HG02571 (cell line): ENCODE data around the gene GRID2.

Experiments
- ATAC-seq: cut with Tn5 transposase; IDR thresholded peaks from one replicate; pipeline ENCODE4 v1.9.1; 2021; ENCODE audit warnings: mild to moderate bottlenecking, moderate library complexity; ENCODE audit not compliant: unreplicated experiment

Gene GRID2

GRCh38 chr4:93373893-93374860, 1070.4 kb downstream of the GRID2 start:
- no peak for ATAC-seq

- no peak for ATAC-seq
Measured at GRCh38 chr4:93384241-93384640, 1080.5 kb downstream of the GRID2 start.

GRCh38 chr4:93384887-93385286, 1081.1 kb downstream of the GRID2 start:
- no peak for ATAC-seq

GRCh38 chr4:93394545-93395081, 1090.8 kb downstream of the GRID2 start:
- ATAC-seq = no peak

GRCh38 chr4:93396272-93396671, 1092.5 kb downstream of the GRID2 start:
- no peak for ATAC-seq

GRCh38 chr4:93403571-93403970, 1099.8 kb downstream of the GRID2 start:
- ATAC-seq = no peak

GRCh38 chr4:93407493-93408275, 1103.9 kb downstream of the GRID2 start:
- ATAC-seq = no peak

- no peak for ATAC-seq
Measured at GRCh38 chr4:93409035-93409434, 1105.3 kb downstream of the GRID2 start.

GRCh38 chr4:93414041-93414550, 1110.3 kb downstream of the GRID2 start:
- ATAC-seq = no peak

GRCh38 chr4:93416344-93417128, 1112.8 kb downstream of the GRID2 start:
- no peak for ATAC-seq

GRCh38 chr4:93431371-93431770, 1127.6 kb downstream of the GRID2 start:
- no peak for ATAC-seq

- ATAC-seq = no peak
Measured at GRCh38 chr4:93433840-93434239, 1130.1 kb downstream of the GRID2 start.

GRCh38 chr4:93436000-93436626, 1132.3 kb downstream of the GRID2 start:
- no peak for ATAC-seq

- no peak for ATAC-seq
Measured at GRCh38 chr4:93437991-93438390, 1134.2 kb downstream of the GRID2 start.

- ATAC-seq = no peak
Measured at GRCh38 chr4:93444860-93445259, 1141.1 kb downstream of the GRID2 start.

GRCh38 chr4:93446038-93446437, 1142.3 kb downstream of the GRID2 start:
- no peak for ATAC-seq

- no peak for ATAC-seq
Measured at GRCh38 chr4:93448691-93449293, 1145.0 kb downstream of the GRID2 start.

- ATAC-seq = no peak
Measured at GRCh38 chr4:93451954-93452353, 1148.2 kb downstream of the GRID2 start.

GRCh38 chr4:93461541-93461940, 1157.8 kb downstream of the GRID2 start:
- no peak for ATAC-seq

GRCh38 chr4:93466446-93466845, 1162.7 kb downstream of the GRID2 start:
- ATAC-seq = no peak
